ENCODE measurements around the gene MTA3.
A peak's percentile ranks its signal among the peaks of the same experiment; 100 is the strongest.

MTA3 gene

GRCh38 chr2:42712934-42713333 lies 144.5 kb downstream of the MTA3 start:
- no peaks in the 10 kb centered on the region for H3K9me3 ChIP-seq (ENCODE audit: insufficient read depth, low read length)

DNA sequence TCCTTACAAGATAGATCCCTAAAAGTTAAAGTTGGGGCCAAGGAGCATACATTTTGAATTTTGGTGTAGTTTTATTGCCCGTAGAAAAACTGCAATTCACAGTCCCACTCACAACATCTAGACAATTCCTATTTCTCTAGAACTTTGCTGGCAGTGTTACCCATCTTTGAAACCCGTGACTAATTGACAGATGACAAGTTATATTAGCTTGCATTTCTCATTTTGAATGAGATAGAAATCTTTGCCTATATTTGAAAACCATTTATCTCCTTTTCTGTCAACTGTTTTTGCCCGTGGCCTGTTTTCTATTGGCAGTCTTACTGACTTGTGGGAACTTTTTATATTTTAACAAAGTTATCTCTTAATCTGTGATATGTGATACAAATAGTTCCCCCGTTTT lies 145.5 kb downstream of the MTA3 start:
- H3K27me3 ChIP-seq (ENCODE audit: low read depth, low read length) = no peaks in the 10 kb centered on the region
- H4K20me1 ChIP-seq (ENCODE audit: insufficient read depth, low read length) = no peaks in the 10 kb centered on the region
- no peak overlapping the region for H3K4me2 ChIP-seq (ENCODE audit: low read length)
- H3K27ac ChIP-seq (ENCODE audit: low read length) = no peak overlapping the region
- no peaks in the 10 kb centered on the region for H3K79me2 ChIP-seq (ENCODE audit: low read length)
- no peak overlapping the region for H3K9ac ChIP-seq (ENCODE audit: low read length)
- H3K36me3 ChIP-seq (replicated peaks; ENCODE audit: low read depth, low read length) = peaks cover 6% of the 10 kb centered on the region
- H2AFZ ChIP-seq (ENCODE audit: low read depth, low read length) = no peak overlapping the region
- no peaks in the 10 kb centered on the region for H3K9me3 ChIP-seq (ENCODE audit: insufficient read depth, low read length)
- H3K4me1 ChIP-seq (ENCODE audit: low read length) = peaks cover 13% of the 10 kb centered on the region
- no peak overlapping the region for H3K4me3 ChIP-seq (ENCODE audit: low read length)
- no peak for TF ChIP-seq EZH2phosphoT487 (IDR thresholded peaks at IDR 0.05; ENCODE audit: low read depth)
- TF ChIP-seq, protein P1, sequence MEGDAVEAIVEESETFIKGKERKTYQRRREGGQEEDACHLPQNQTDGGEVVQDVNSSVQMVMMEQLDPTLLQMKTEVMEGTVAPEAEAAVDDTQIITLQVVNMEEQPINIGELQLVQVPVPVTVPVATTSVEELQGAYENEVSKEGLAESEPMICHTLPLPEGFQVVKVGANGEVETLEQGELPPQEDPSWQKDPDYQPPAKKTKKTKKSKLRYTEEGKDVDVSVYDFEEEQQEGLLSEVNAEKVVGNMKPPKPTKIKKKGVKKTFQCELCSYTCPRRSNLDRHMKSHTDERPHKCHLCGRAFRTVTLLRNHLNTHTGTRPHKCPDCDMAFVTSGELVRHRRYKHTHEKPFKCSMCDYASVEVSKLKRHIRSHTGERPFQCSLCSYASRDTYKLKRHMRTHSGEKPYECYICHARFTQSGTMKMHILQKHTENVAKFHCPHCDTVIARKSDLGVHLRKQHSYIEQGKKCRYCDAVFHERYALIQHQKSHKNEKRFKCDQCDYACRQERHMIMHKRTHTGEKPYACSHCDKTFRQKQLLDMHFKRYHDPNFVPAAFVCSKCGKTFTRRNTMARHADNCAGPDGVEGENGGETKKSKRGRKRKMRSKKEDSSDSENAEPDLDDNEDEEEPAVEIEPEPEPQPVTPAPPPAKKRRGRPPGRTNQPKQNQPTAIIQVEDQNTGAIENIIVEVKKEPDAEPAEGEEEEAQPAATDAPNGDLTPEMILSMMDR (IDR thresholded peaks at IDR 0.05; ENCODE audit: low read depth, low read length) = no peak

More at GRCh38 chr2:42712934-42713333, 144.5 kb downstream of the MTA3 start:
- H2AFZ ChIP-seq (ENCODE audit: low read depth, low read length) = no peak overlapping the region
- H3K4me1 ChIP-seq (ENCODE audit: low read length) = peaks cover 13% of the 10 kb centered on the region
- TF ChIP-seq, protein P1 (IDR thresholded peaks at IDR 0.05; ENCODE audit: low read depth, low read length) = no peak
- TF ChIP-seq EZH2phosphoT487 (IDR thresholded peaks at IDR 0.05; ENCODE audit: low read depth) = no peak
- H3K79me2 ChIP-seq (ENCODE audit: low read length) = no peaks in the 10 kb centered on the region
- no peaks in the 10 kb centered on the region for H3K27me3 ChIP-seq (ENCODE audit: low read depth, low read length)
- no peak overlapping the region for H3K27ac ChIP-seq (ENCODE audit: low read length)
- no peak overlapping the region for H3K9ac ChIP-seq (ENCODE audit: low read length)
- H4K20me1 ChIP-seq (ENCODE audit: insufficient read depth, low read length) = no peaks in the 10 kb centered on the region
- H3K4me2 ChIP-seq (ENCODE audit: low read length) = no peak overlapping the region
- H3K36me3 ChIP-seq (replicated peaks; ENCODE audit: low read depth, low read length) = peaks cover 6% of the 10 kb centered on the region
- H3K4me3 ChIP-seq (ENCODE audit: low read length) = no peak overlapping the region

DNA sequence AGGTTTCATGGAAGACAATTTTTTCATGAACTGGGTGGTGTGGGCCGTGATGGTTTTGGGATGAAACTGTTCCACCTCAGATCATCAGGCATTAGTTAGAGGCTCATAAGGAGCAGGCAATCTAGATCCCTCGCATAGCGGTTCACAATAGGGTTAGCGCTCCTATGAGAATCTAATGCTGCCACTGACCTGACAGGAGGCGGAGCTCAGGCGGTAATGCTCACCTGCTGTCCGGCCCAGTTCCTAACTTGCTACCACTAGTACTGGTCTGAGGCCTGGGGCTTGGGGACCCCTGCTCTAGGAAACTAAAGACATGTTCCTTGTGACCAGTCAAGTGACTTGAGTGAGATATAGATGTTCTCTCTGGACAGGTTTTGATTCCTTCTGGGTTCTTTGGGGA lies 146.3 kb downstream of the MTA3 start:
- Histone ChIP-seq H3K9me3 (ENCODE audit: insufficient read depth, low read length) (no peaks in the 10 kb centered on the region), H3K9ac (ENCODE audit: low read length) (no peak overlapping the region), H4K20me1 (ENCODE audit: insufficient read depth, low read length) (no peaks in the 10 kb centered on the region), H2AFZ (ENCODE audit: low read depth, low read length) (no peak overlapping the region), H3K4me3 (ENCODE audit: low read length) (no peak overlapping the region), H3K79me2 (ENCODE audit: low read length) (no peaks in the 10 kb centered on the region), H3K27ac (ENCODE audit: low read length) (no peak overlapping the region), H3K27me3 (ENCODE audit: low read depth, low read length) (no peaks in the 10 kb centered on the region), H3K4me1 (ENCODE audit: low read length) (peaks cover 13% of the 10 kb centered on the region), H3K36me3 (replicated peaks; ENCODE audit: low read depth, low read length) (peaks cover 2% of the 10 kb centered on the region), H3K4me2 (ENCODE audit: low read length) (no peak overlapping the region)
- TF ChIP-seq, protein P1 (IDR thresholded peaks at IDR 0.05; ENCODE audit: low read depth, low read length) = no peak
- no peak for TF ChIP-seq EZH2phosphoT487 (IDR thresholded peaks at IDR 0.05; ENCODE audit: low read depth)

DNA sequence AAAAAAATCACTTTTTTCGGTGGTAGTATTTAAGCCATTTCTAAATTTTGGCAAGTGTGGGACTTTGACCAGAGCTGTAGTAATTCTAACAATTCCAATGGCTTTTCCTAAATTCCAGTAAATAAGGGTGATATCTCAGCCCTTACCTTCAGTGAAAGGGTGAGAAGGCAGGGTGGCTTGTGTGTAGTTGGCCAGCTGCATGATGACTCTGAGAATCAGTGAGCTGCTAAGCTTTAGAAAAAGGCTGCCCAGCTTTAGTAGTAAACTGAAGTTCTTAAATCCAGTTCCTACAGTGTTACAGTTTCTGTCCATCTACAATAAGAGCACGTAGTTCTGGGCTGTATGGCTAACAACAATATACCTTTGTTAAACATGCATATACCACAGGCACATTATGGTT lies 153.5 kb downstream of the MTA3 start:
- H3K9me3 ChIP-seq (ENCODE audit: insufficient read depth, low read length) = no peaks in the 10 kb centered on the region
- peak overlapping the region; percentile 67 for H3K4me3 ChIP-seq (ENCODE audit: low read length)
- H4K20me1 ChIP-seq (ENCODE audit: insufficient read depth, low read length) = no peaks in the 10 kb centered on the region
- no peaks in the 10 kb centered on the region for H3K79me2 ChIP-seq (ENCODE audit: low read length)
- H3K9ac ChIP-seq (ENCODE audit: low read length) = peak overlapping the region; percentile 42; the same call in 1 of the 2 replicates
- peak overlapping the region; percentile 81 for H3K4me2 ChIP-seq (ENCODE audit: low read length)
- H3K4me1 ChIP-seq (ENCODE audit: low read length) = peaks cover 43% of the 10 kb centered on the region
- H3K27me3 ChIP-seq (ENCODE audit: low read depth, low read length) = no peaks in the 10 kb centered on the region
- peak overlapping the region; percentile 5; the same call in 1 of the 2 replicates for H2AFZ ChIP-seq (ENCODE audit: low read depth, low read length)
- peaks cover 15% of the 10 kb centered on the region for H3K36me3 ChIP-seq (replicated peaks; ENCODE audit: low read depth, low read length)
- no peak for TF ChIP-seq EZH2phosphoT487 (IDR thresholded peaks at IDR 0.05; ENCODE audit: low read depth)
- TF ChIP-seq, protein P1 (IDR thresholded peaks at IDR 0.05; ENCODE audit: low read depth, low read length) = no peak
- peak overlapping the region; percentile 68 for H3K27ac ChIP-seq (ENCODE audit: low read length)
